HepG2 (cell line): Measurements from ENCODE around the gene CENPW. TPM values are rescaled to one million over a fixed set of nuclear protein-coding genes. Genes with fewer than 3 reads are reported as not detected.
A peak's percentile ranks its signal among the peaks of the same experiment; 100 is the strongest.

Experiments
- CCDC6 ChIP-seq: sonication (generic); formaldehyde crosslinking; IDR thresholded peaks from 2 replicates; pipeline ENCODE4 v1.8.1; 2022; ENCODE audit warnings: mild to moderate bottlenecking, missing genetic modification reagents, moderate library complexity
- DBP ChIP-seq: sonication (generic); formaldehyde crosslinking; IDR thresholded peaks from 2 replicates; pipeline ENCODE4 v1.4.0; 2020; ENCODE audit warnings: missing genetic modification reagents; ENCODE audit errors: not compliant biosample characterization
- FOXA1 ChIP-seq, 2 experiments: fragments of 450-650 bp in 1 of 2; sonication (generic) in 1 of 2; formaldehyde crosslinking in 1 of 2; IDR thresholded peaks; 2 replicates each; pipeline versions ENCODE4 v1.4.0 to v1.6.1; 2016 to 2020; ENCODE audit warnings: missing genetic modification reagents in 1 of 2
- ISL2 ChIP-seq: sonication (generic); formaldehyde crosslinking; IDR thresholded peaks from 2 replicates; pipeline ENCODE4 v1.5.0; 2020; ENCODE audit warnings: missing genetic modification reagents
- PAWR ChIP-seq: sonication (generic); formaldehyde crosslinking; IDR thresholded peaks from 2 replicates; pipeline ENCODE4 v1.4.0; 2020; ENCODE audit warnings: missing genetic modification reagents, mild to moderate bottlenecking, borderline replicate concordance
- PLRG1 ChIP-seq: fragments of 450-650 bp; conservative IDR thresholded peaks from 2 replicates; pipeline ENCODE4 v1.6.1; 2016
- RARG ChIP-seq: sonication (generic); formaldehyde crosslinking; IDR thresholded peaks from 2 replicates; pipeline ENCODE4 v1.4.0; 2020; ENCODE audit warnings: low read depth, mild to moderate bottlenecking, missing genetic modification reagents
- STAG1 ChIP-seq: sonication (generic); formaldehyde crosslinking; IDR thresholded peaks from 2 replicates; pipeline ENCODE4 v1.4.0; 2020; ENCODE audit warnings: missing genetic modification reagents
- ZNF160 ChIP-seq: sonication (generic); formaldehyde crosslinking; IDR thresholded peaks from 2 replicates; pipeline ENCODE4 v1.8.0; 2022; ENCODE audit warnings: mild to moderate bottlenecking, inconsistent platforms, missing genetic modification reagents
- ZNF18 ChIP-seq: sonication (generic); formaldehyde crosslinking; IDR thresholded peaks from 2 replicates; pipeline ENCODE4 v1.8.0; 2022; ENCODE audit warnings: mild to moderate bottlenecking, missing genetic modification reagents; ENCODE audit not compliant: insufficient replicate concordance
- ZNF264 ChIP-seq: sonication (generic); formaldehyde crosslinking; IDR thresholded peaks from 2 replicates; pipeline ENCODE4 v1.4.0; 2020; ENCODE audit warnings: missing genetic modification reagents
- ZNF317 ChIP-seq: sonication (generic); formaldehyde crosslinking; IDR thresholded peaks from 2 replicates; pipeline ENCODE4 v1.5.0; 2020; ENCODE audit warnings: mild to moderate bottlenecking, missing genetic modification reagents
- ZNF33A ChIP-seq: sonication (generic); formaldehyde crosslinking; IDR thresholded peaks from 2 replicates; pipeline ENCODE4 v1.5.1; 2020; ENCODE audit warnings: missing genetic modification reagents, mild to moderate bottlenecking, moderate library complexity, borderline replicate concordance
- ZNF607 ChIP-seq: sonication (generic); formaldehyde crosslinking; IDR thresholded peaks from 2 replicates; pipeline ENCODE4 v1.5.1; 2020; ENCODE audit warnings: missing genetic modification reagents, mild to moderate bottlenecking, borderline replicate concordance
- polyA plus RNA-seq, 8 experiments: library from polyadenylated mRNA; depleted of rRNA in 3 of 8; stranded (reverse) in 7 of 8; unstranded in 1 of 8; fragments of >200 nt; fragmentation: Illumina TruSeq in 4 of 8; extraction: Trizol in 4 of 8; gene quantifications; 2 replicates each; pipeline versions ENCODE4 v1.2.1 to v1.2.3, GENCODE V29; 2011 to 2016; ENCODE audit warnings: low read depth in 4 of 8, missing spikeins in 1 of 8, mixed read lengths in 1 of 8; ENCODE audit not compliant: insufficient read depth in 1 of 8
- total RNA-seq, 5 experiments: library from RNA; depleted of rRNA; stranded (reverse); fragments of >200 nt; fragmentation: Illumina TruSeq; extraction: Trizol; gene quantifications; 2 replicates each; pipeline ENCODE4 v1.2.3, GENCODE V29; 2016; ENCODE audit warnings: low read depth in 1 of 5
- TF ChIP-seq, protein P1 (sequence below): sonication (generic); formaldehyde crosslinking; IDR thresholded peaks from 2 replicates; pipeline ENCODE4 v1.8.0; 2023; ENCODE audit warnings: mild to moderate bottlenecking, missing genetic modification reagents
- TF ChIP-seq, protein P2 (sequence below): sonication (generic); formaldehyde crosslinking; IDR thresholded peaks from 2 replicates; pipeline ENCODE4 v1.4.0; 2020; ENCODE audit warnings: mild to moderate bottlenecking, missing genetic modification reagents
- TF ChIP-seq, protein P3 (sequence below): sonication (generic); formaldehyde crosslinking; IDR thresholded peaks from 2 replicates; pipeline ENCODE4 v1.4.0; 2020; ENCODE audit warnings: missing genetic modification reagents, low read depth, mild to moderate bottlenecking, borderline replicate concordance

The CENPW gene
- total and polyA plus RNA-seq, 2 of the 13 experiments (the other 11 are each of a cell fraction or from before 2014, with no cell fraction given) = 8.6 to 94.7 TPM

- no peak for TF ChIP-seq FOXA1 (IDR thresholded peaks at IDR 0.05)
- TF ChIP-seq FOXA1 (CRISPR knock-in tag; IDR thresholded peaks at IDR 0.05) = peak; percentile 49; the same call in 1 of the 2 replicates
- TF ChIP-seq, protein P1, sequence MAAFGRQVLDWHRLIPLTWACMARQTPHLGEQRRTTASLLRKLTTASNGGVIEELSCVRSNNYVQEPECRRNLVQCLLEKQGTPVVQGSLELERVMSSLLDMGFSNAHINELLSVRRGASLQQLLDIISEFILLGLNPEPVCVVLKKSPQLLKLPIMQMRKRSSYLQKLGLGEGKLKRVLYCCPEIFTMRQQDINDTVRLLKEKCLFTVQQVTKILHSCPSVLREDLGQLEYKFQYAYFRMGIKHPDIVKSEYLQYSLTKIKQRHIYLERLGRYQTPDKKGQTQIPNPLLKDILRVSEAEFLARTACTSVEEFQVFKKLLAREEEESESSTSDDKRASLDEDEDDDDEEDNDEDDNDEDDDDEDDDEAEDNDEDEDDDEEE (CRISPR knock-in tag) = no peak
- TF ChIP-seq ZNF607 (CRISPR knock-in tag) = no peak
- TF ChIP-seq ISL2 (CRISPR knock-in tag) = no peak
- no peak for TF ChIP-seq PAWR (CRISPR knock-in tag)
- no peak for TF ChIP-seq STAG1 (CRISPR knock-in tag)
- TF ChIP-seq CCDC6 (CRISPR knock-in tag) = peak; percentile 78; the same call in 1 of the 2 replicates
- no peak for TF ChIP-seq ZNF18 (CRISPR knock-in tag)
- no peak for TF ChIP-seq ZNF264 (CRISPR knock-in tag)
- TF ChIP-seq ZNF33A = no peak
- TF ChIP-seq ZNF317 (CRISPR knock-in tag) = peak; percentile 47; the same call in 1 of the 2 replicates
- no peak for TF ChIP-seq PLRG1
- TF ChIP-seq DBP = peak; percentile 39
- TF ChIP-seq, protein P2, sequence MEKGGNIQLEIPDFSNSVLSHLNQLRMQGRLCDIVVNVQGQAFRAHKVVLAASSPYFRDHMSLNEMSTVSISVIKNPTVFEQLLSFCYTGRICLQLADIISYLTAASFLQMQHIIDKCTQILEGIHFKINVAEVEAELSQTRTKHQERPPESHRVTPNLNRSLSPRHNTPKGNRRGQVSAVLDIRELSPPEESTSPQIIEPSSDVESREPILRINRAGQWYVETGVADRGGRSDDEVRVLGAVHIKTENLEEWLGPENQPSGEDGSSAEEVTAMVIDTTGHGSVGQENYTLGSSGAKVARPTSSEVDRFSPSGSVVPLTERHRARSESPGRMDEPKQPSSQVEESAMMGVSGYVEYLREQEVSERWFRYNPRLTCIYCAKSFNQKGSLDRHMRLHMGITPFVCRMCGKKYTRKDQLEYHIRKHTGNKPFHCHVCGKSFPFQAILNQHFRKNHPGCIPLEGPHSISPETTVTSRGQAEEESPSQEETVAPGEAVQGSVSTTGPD = no peak
- TF ChIP-seq RARG (CRISPR knock-in tag) = 0 out of 2 replicates have a peak, but pooled peaks have one; percentile 38
- peak; percentile 91; the same call in 1 of the 2 replicates for TF ChIP-seq ZNF160 (CRISPR knock-in tag)
- TF ChIP-seq, protein P3, sequence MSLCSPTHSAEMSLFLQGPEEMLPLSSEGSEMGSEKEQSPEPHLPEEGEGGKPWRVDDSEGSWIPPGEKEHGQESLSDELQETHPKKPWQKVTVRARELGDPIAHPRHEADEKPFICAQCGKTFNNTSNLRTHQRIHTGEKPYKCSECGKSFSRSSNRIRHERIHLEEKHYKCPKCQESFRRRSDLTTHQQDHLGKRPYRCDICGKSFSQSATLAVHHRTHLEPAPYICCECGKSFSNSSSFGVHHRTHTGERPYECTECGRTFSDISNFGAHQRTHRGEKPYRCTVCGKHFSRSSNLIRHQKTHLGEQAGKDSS (CRISPR knock-in tag) = no peak
Measured at GRCh38 chr6:126339796-126340609, at the start of gene CENPW (continued).
